OCI-LY3 (cell line): Measurements from ENCODE around the gene NTNG2.

ENCODE experiments used
- H2AFZ ChIP-seq: fragments of 200-600, 300-600 bp; shearing (Covaris generic); 2 replicates; pipeline ENCODE4 v1.6.0; 2014; ENCODE audit warnings: antibody characterized with exemption, low read depth, low read length
- H3K27ac ChIP-seq: fragments of 200-600, 300-600 bp; sonication (generic); 2 replicates; pipeline ENCODE4 v1.5.1; 2014; ENCODE audit warnings: mild to moderate bottlenecking, low read length, moderate library complexity, mixed read lengths
- H3K27me3 ChIP-seq: fragments of 200-600, 300-600 bp; sonication (generic); 2 replicates; pipeline ENCODE4 v1.6.1; 2014; ENCODE audit warnings: low read depth, low read length, mixed read lengths
- H3K36me3 ChIP-seq: fragments of 200-600, 300-600 bp; sonication (generic); replicated peaks from 2 replicates; pipeline ENCODE3; 2014; ENCODE audit warnings: low read depth, low read length, mixed read lengths
- H3K4me1 ChIP-seq: fragments of 300-600, 200-600 bp; sonication (generic); 2 replicates; pipeline ENCODE4 v1.6.1; 2014; ENCODE audit warnings: low read length, mixed read lengths
- H3K4me2 ChIP-seq: fragments of 200-600, 300-600 bp; sonication (generic); 2 replicates; pipeline ENCODE4 v1.6.1; 2014; ENCODE audit warnings: low read length, mixed read lengths
- H3K4me3 ChIP-seq: fragments of 300-600, 200-600 bp; sonication (generic); 2 replicates; pipeline ENCODE4 v1.5.1; 2014; ENCODE audit warnings: antibody characterized with exemption, mild to moderate bottlenecking, low read length, moderate library complexity
- H3K79me2 ChIP-seq: fragments of 300-600, 200-600 bp; shearing (Covaris generic); 2 replicates; pipeline ENCODE4 v1.6.1; 2014; ENCODE audit warnings: mild to moderate bottlenecking, low read length, mixed read lengths
- H3K9ac ChIP-seq: fragments of 300-600, 200-600 bp; shearing (Covaris generic); 2 replicates; pipeline ENCODE4 v1.6.0; 2014; ENCODE audit warnings: mild to moderate bottlenecking, low read length, moderate library complexity
- H3K9me3 ChIP-seq: fragments of 200-600, 300-600 bp; shearing (Covaris generic); 2 replicates; pipeline ENCODE4 v1.6.1; 2014; ENCODE audit warnings: low read length, mixed read lengths; ENCODE audit not compliant: insufficient read depth
- H4K20me1 ChIP-seq: fragments of 200-600, 300-600 bp; sonication (generic); 2 replicates; pipeline ENCODE4 v1.6.1; 2016; ENCODE audit warnings: low read length, mixed read lengths; ENCODE audit not compliant: insufficient read depth
- EZH2phosphoT487 ChIP-seq: fragments of 200-600 bp; shearing (Covaris generic); IDR thresholded peaks from 2 replicates; pipeline ENCODE4 v1.6.1; 2018; ENCODE audit warnings: antibody characterized with exemption, mixed run types, low read depth
- TF ChIP-seq, protein P1 (sequence below): fragments of 200-600, 300-600 bp; sonication (generic); IDR thresholded peaks from 2 replicates; pipeline ENCODE4 v1.5.1; 2014; ENCODE audit warnings: antibody characterized with exemption, low read length, low read depth

NTNG2 gene

GRCh38 chr9:132224645-132225044 lies 62.8 kb downstream of the NTNG2 start:
- H3K27me3 ChIP-seq, result peaks cover 29% of the 10 kb centered on the region

GRCh38 chr9:132226571-132227430 lies 64.9 kb downstream of the NTNG2 start:
- Histone ChIP-seq H3K4me1 (no peaks in the 10 kb centered on the region), H3K4me2 (no peak overlapping the region), H3K9me3 (no peaks in the 10 kb centered on the region), H4K20me1 (no peaks in the 10 kb centered on the region), H3K36me3 (no peaks in the 10 kb centered on the region), H3K27ac (no peak overlapping the region), H3K9ac (no peak overlapping the region), H3K79me2 (no peaks in the 10 kb centered on the region), H2AFZ (no peak overlapping the region), H3K27me3 (peaks cover 27% of the 10 kb centered on the region), H3K4me3 (no peak overlapping the region)
- no peak for TF ChIP-seq EZH2phosphoT487
- TF ChIP-seq, protein P1, sequence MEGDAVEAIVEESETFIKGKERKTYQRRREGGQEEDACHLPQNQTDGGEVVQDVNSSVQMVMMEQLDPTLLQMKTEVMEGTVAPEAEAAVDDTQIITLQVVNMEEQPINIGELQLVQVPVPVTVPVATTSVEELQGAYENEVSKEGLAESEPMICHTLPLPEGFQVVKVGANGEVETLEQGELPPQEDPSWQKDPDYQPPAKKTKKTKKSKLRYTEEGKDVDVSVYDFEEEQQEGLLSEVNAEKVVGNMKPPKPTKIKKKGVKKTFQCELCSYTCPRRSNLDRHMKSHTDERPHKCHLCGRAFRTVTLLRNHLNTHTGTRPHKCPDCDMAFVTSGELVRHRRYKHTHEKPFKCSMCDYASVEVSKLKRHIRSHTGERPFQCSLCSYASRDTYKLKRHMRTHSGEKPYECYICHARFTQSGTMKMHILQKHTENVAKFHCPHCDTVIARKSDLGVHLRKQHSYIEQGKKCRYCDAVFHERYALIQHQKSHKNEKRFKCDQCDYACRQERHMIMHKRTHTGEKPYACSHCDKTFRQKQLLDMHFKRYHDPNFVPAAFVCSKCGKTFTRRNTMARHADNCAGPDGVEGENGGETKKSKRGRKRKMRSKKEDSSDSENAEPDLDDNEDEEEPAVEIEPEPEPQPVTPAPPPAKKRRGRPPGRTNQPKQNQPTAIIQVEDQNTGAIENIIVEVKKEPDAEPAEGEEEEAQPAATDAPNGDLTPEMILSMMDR, result no peak

More at GRCh38 chr9:132224645-132225044, 62.8 kb downstream of the NTNG2 start:
- Histone ChIP-seq H3K4me1 (no peaks in the 10 kb centered on the region), H3K9me3 (no peaks in the 10 kb centered on the region), H4K20me1 (no peaks in the 10 kb centered on the region), H3K27ac (no peak overlapping the region), H3K79me2 (no peaks in the 10 kb centered on the region), H3K4me2 (no peak overlapping the region), H3K36me3 (no peaks in the 10 kb centered on the region), H3K9ac (no peak overlapping the region), H3K4me3 (no peak overlapping the region), H2AFZ (no peak overlapping the region)
- TF ChIP-seq, protein P1, result no peak
- TF ChIP-seq EZH2phosphoT487, result no peak

DNA sequence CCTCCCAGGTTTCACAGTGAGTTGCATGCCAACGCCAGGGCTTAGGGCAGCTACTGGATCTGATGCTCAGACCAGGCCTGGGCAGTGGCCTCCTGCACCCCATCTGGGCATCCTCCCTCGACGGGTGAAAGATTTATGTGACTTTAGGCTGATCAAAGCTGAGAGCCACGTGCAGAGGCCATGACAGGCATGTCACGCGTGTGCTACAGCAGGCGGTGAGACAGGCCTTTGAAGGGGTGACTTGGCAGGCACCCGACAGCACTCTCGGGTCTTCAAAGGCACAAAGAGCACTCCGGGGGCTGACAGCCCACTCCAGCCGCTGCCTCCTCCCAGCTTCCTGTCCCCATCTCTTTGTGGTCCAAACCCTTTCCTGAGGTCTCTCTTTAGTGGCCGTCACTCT lies 66.2 kb downstream of the NTNG2 start:
- TF ChIP-seq, protein P1, result no peak
- no peak for TF ChIP-seq EZH2phosphoT487
- peaks cover 27% of the 10 kb centered on the region for H3K27me3 ChIP-seq

DNA sequence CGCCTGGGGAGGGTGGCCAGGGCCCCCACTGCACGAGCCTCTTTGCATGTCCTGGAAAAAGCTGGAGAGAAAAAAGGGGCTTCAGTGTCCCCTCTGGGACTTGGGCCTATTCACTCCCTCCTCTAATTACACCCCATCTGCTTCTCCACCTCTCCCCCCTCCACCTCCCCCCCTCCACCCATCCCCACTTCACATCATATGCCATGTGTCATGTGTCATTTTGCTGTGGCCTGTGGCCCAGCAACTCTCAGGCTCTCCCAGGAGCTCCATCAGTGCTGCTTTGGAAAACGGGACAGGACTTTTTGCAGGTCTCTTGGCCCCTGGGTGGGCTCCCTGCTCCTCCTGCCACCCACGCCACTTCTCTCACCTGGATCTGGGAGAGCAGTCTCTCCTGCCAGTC lies 68.7 kb downstream of the NTNG2 start:
- Histone ChIP-seq H2AFZ (no peak overlapping the region), H3K4me1 (no peaks in the 10 kb centered on the region), H4K20me1 (no peaks in the 10 kb centered on the region), H3K27me3 (peaks cover 21% of the 10 kb centered on the region), H3K36me3 (no peaks in the 10 kb centered on the region), H3K9me3 (no peaks in the 10 kb centered on the region), H3K27ac (no peak overlapping the region), H3K9ac (no peak overlapping the region), H3K79me2 (no peaks in the 10 kb centered on the region), H3K4me2 (no peak overlapping the region), H3K4me3 (no peak overlapping the region)
- TF ChIP-seq EZH2phosphoT487, result no peak
- TF ChIP-seq, protein P1, result no peak

More for the DNA sequence above, 66.2 kb downstream of the NTNG2 start:
- no peak overlapping the region for H2AFZ ChIP-seq
- no peaks in the 10 kb centered on the region for H3K79me2 ChIP-seq
- no peaks in the 10 kb centered on the region for H3K4me1 ChIP-seq
- H3K36me3 ChIP-seq, result no peaks in the 10 kb centered on the region
- no peak overlapping the region for H3K4me3 ChIP-seq
- no peak overlapping the region for H3K9ac ChIP-seq
- H3K4me2 ChIP-seq, result no peak overlapping the region
- no peaks in the 10 kb centered on the region for H3K9me3 ChIP-seq
- no peak overlapping the region for H3K27ac ChIP-seq
- no peaks in the 10 kb centered on the region for H4K20me1 ChIP-seq
